ENCODE data around the gene KIF3A. TPM values are rescaled to one million over a fixed set of nuclear protein-coding genes. Genes with fewer than 3 reads are reported as not detected.
"Not testable (repeated sequence)": the region's sequence is repeated elsewhere in the genome, so short reads cannot be mapped to it uniquely, and the experiment has no call there.

KIF3A gene
- total RNA-seq, 1 donor: 12.7 TPM

- TF ChIP-seq CTCF (IDR thresholded peaks at IDR 0.05; ENCODE audit: insufficient read depth, low read length): no peak
- H3K4me3 ChIP-seq (ENCODE audit: low read depth, low read length): no peak overlapping the region
- DNase-seq (ENCODE audit: low read depth): peak; percentile 41
These were observed 32.5 kb downstream of the KIF3A start for GRCh38 chr5:132704875-132705274.

GRCh38 chr5:132695956-132696355 is 41.4 kb downstream of the KIF3A start:
- DNase-seq (ENCODE audit: low read depth): no peak
- H3K4me3 ChIP-seq (ENCODE audit: low read depth, low read length): no peak overlapping the region

GRCh38 chr5:132692632-132692967 is 44.7 kb downstream of the KIF3A start:
- peak; percentile 71 for DNase-seq (ENCODE audit: low read depth)

More at GRCh38 chr5:132695956-132696355, 41.4 kb downstream of the KIF3A start:
- no peak for TF ChIP-seq CTCF (IDR thresholded peaks at IDR 0.05; ENCODE audit: insufficient read depth, low read length)

DNA sequence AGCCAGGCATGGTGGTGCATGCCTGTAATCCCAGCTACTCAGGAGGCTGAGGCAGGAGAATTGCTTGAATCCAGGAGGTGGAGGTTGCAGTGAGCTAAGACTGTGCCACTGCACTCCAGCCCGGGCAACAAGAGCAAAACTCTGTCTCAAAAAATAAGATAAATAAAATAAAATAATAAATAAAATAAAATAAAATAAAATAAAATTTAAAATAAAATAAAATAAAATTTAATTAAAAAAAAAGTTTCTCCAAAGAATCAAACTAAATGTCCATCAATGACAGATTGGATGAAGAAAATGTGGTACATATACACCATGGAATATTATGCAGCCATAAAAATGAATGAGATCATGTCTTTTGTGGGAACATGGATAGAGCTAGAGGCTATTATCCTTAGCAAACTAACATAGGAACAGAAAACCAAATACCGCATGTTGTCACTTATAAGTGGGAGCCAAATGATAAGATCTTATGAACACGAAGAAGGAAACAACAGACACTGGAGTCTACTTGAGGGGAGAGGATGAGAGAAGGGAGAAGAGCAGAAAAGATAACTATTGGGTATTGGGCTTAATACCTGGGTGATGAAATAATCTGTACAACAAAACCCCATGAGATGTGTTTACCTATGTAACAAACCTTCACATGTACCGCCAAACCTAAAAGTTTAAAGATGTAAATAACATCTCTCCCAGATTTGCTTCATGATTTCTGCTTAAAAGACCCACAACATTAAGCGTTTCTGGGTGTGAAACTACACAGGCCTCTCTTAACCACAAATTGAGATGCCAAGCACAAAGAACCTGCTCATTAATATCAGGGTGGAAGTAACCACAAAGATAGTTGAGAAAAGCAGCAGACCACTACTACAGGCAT is 45.4 kb downstream of the KIF3A start:
- H3K4me3 ChIP-seq (ENCODE audit: low read depth, low read length); DNase-seq (ENCODE audit: low read depth): not testable (repeated sequence)

More at GRCh38 chr5:132692632-132692967, 44.7 kb downstream of the KIF3A start:
- no peak overlapping the region for H3K4me3 ChIP-seq (ENCODE audit: low read depth, low read length)
- no peak for TF ChIP-seq CTCF (IDR thresholded peaks at IDR 0.05; ENCODE audit: insufficient read depth, low read length)

DNA sequence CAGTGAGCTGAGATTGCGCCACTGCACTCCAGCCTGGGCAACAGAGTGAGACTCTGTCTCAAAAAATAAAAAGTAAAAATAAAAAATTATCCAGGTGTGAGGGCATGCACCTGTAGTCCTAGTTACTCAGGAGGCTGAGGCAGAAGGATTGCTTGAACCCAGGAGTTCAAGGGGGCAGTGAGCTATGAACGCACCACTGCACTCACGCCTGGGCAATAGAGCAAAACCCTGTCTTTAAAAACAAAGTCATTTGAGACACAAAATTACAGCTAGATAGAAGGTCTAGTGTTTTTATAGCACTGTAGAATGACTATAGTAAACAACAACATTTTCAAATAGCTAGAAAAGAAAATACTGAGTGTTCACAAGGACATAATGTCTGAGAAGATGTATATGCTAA is 47.2 kb downstream of the KIF3A start:
- no peak overlapping the region for H3K4me3 ChIP-seq (ENCODE audit: low read depth, low read length)
- no peak for TF ChIP-seq CTCF (IDR thresholded peaks at IDR 0.05; ENCODE audit: insufficient read depth, low read length)
- DNase-seq (ENCODE audit: low read depth): no peak

DNA sequence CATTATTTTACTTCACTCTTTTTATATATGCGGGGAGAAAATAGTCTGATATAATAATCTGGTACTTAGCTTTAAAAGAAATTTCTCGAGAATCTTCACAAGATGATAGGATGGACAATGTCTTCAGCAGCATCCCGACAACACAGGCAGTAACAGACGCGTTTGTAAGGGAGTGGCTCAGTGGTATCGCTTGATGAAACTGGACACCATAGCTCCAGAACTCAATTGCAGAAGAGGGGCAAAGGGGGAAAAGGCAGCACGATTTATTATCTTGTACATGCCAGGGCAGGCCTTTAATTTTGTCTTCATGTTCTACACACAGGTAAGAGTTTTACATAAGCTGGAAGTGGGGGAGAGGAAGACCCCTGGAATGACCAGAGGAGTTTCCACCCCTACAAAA is 47.8 kb downstream of the KIF3A start:
- no peak for TF ChIP-seq CTCF (IDR thresholded peaks at IDR 0.05; ENCODE audit: insufficient read depth, low read length)
- H3K4me3 ChIP-seq (ENCODE audit: low read depth, low read length): no peak overlapping the region
- DNase-seq (ENCODE audit: low read depth): no peak

DNA sequence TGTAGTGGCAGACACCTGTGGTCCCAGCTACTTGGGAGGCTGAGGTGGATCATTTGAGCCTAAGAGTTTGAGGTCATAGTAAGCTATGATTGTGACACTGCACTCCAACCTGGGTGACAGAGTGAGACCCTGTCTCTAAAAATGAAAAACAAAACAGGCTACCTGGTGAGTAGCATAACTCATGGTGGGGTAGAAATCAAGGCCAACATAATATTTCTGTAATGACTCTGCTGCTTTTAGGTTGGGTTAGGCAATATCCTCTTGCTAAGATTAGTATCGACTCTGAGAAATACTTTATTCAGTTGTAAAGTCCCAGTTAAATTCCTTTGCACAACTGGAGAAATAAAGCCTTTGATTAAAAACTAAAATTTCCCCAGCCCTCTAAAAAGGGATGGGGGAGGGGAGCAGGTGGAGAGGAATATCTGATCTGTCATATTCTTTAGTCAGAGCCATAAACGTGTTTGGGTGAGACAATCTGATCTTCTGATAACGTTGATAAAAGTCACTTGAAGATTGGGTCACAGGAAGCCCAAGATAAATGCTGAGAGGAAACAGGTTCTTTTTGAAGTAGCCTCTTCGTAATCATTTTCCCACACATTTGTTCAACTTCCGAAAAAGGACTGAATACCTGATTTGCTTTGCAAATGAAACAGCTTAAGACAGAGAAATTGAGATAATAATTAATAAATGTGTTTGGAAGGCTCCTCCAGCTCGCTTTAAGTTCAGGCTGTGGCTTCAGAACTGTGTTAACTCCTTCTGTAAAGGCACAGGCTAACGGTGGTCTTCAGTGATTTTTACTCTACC is 48.6 kb downstream of the KIF3A start:
- DNase-seq (ENCODE audit: low read depth): peak; percentile 43

More for the DNA sequence above, 48.6 kb downstream of the KIF3A start:
- no peak overlapping the region for H3K4me3 ChIP-seq (ENCODE audit: low read depth, low read length)
- TF ChIP-seq CTCF (IDR thresholded peaks at IDR 0.05; ENCODE audit: insufficient read depth, low read length): no peak

Data from fibroblast of the aortic adventitia (primary cell).